ENCODE measurements around the gene CSPG4. TPM values are rescaled to one million over a fixed set of nuclear protein-coding genes. Genes with fewer than 3 reads are reported as not detected.
A peak's percentile ranks its signal among the peaks of the same experiment; 100 is the strongest.

Gene CSPG4
- total RNA-seq, 1 donor from 2014 or later: 21.3 TPM

- intact Hi-C loops (cut with DNase I): no loop called here
- DNase-seq (ENCODE audit: low spot score): no peak
Measured at GRCh38 chr15:75659141-75659771, 53.4 kb downstream of the CSPG4 start.

GRCh38 chr15:75656813-75657212, 55.8 kb downstream of the CSPG4 start:
- intact Hi-C loops (cut with DNase I): no loop called here
- no peak for DNase-seq (ENCODE audit: low spot score)

- peak; percentile 53 for DNase-seq (ENCODE audit: low spot score)
- intact Hi-C loops (cut with DNase I): no loop called here
Measured at GRCh38 chr15:75656331-75656730, 56.3 kb downstream of the CSPG4 start.

DNA sequence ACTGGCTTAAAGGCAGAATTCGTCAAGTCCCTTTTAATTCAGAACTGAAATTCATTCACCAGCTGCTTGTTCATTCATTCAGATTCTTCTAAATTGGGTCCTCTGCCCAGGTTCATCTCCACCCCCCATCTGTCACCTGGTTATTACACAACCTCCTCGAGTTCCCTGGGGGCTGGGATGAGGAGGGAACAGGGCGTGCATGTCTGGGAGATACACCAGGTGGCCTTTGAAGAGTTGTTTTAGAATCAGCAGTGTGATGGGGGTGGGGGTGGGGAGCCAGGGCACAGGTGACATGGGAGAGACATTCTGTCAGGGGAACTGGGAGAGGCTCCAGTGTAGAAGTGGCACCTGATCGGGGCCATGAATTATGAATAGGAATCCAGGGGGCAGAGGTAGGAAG, 56.7 kb downstream of the CSPG4 start:
- intact Hi-C loops (cut with DNase I): no loop called here
- no peak for DNase-seq (ENCODE audit: low spot score)

DNA sequence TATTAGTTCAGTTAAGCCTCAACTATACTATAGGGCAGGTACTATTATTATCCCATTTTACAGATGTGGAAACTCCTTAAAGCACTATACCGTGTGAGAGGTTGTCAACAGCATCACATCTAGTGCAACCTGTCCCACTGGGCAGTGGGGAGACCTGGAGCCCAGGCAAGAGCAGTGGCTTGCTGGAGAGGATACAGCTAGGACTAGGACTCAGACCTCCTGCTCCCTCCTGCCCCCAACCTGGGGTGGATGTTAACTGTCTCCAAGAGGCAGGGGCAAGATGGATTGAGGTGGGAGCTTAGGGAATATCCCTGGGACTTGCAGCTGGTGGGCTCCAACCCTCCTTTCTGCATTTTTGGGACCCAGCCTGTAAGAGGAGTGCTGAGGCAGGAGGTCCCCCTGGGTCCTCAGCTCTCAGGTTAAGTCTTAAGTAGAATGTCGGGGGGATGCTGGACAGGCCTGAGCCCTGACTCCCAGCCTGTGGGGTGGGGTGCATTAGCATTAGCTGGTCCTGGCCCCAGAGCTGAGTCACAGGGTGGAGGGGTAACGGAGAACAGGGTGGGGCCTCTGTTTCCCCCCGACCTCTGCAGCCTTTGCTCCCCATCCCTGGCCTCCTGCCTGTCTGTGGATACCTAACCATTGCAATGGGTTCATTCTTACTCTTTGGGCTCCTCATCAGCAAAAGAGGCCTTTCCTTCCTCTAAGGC, 58.3 kb downstream of the CSPG4 start:
- DNase-seq (ENCODE audit: low spot score): no peak
- intact Hi-C loops (cut with DNase I): no loop called here

DNA sequence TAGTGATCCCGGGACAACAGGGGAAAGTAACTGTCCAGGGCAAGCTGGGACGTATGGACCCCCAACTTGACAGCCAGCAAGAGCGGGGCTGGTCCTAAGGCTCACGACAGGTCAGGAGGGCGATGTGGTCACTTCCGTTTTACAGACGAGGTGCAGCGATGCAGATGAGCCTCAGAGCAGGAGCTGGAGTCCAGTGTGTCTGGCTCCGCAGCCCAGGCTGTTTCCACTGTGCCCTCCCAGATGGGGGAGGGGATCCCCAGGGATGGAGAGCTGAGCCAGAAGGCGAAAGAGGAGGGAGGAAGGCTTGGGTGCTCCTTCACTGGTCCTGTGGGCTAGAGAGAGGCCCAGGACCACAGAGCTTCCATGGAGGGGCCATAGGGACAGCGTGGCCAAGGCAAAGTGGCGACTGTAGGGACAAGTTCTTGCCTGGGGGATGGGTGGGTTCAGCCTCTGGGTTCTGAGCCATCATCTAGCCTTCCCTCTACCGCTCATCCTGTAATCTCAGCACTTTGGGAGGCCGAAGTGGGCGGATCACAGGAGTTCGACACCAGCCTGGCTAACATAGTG, 59.2 kb downstream of the CSPG4 start:
- no peak for DNase-seq (ENCODE audit: low spot score)
- intact Hi-C loops (cut with DNase I): no loop called here

- intact Hi-C loops (cut with DNase I): no loop called here
- DNase-seq (ENCODE audit: low spot score): no peak
Measured at GRCh38 chr15:75651810-75652543, 60.7 kb downstream of the CSPG4 start.

GRCh38 chr15:75650908-75651809, 61.5 kb downstream of the CSPG4 start:
- DNase-seq (ENCODE audit: low spot score): no peak
- intact Hi-C loops (cut with DNase I): no loop called here

DNA sequence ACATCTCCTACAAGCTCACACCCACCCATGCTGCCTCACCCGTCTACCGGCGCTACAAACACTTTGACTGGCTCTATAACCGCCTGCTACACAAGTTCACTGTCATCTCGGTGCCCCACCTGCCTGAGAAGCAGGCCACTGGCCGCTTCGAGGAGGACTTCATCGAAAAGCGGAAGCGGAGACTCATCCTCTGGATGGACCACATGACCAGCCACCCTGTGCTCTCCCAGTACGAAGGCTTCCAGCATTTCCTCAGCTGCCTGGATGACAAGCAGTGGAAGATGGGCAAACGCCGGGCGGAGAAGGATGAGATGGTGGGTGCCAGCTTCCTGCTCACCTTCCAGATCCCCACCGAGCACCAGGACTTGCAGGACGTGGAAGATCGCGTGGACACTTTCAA, 62.8 kb downstream of the CSPG4 start:
- intact Hi-C loops (cut with DNase I): loop anchor here (5.0 kb wide), 1 partner anchor 198 kb away; the partner anchor contains the start of gene SIN3A
- DNase-seq (ENCODE audit: low spot score): no peak

GRCh38 chr15:75649045-75649761, 63.4 kb downstream of the CSPG4 start:
- intact Hi-C loops (cut with DNase I): loop anchor here (5.0 kb wide), 1 partner anchor 197 kb away; the partner anchor contains the start of gene SIN3A
- DNase-seq (ENCODE audit: low spot score): no peak

GRCh38 chr15:75648156-75649000, 64.3 kb downstream of the CSPG4 start:
- DNase-seq (ENCODE audit: low spot score): no peak
- intact Hi-C loops (cut with DNase I): loop anchor here (5.0 kb wide), 1 partner anchor 196 kb away; the partner anchor contains the start of gene SIN3A

DNA sequence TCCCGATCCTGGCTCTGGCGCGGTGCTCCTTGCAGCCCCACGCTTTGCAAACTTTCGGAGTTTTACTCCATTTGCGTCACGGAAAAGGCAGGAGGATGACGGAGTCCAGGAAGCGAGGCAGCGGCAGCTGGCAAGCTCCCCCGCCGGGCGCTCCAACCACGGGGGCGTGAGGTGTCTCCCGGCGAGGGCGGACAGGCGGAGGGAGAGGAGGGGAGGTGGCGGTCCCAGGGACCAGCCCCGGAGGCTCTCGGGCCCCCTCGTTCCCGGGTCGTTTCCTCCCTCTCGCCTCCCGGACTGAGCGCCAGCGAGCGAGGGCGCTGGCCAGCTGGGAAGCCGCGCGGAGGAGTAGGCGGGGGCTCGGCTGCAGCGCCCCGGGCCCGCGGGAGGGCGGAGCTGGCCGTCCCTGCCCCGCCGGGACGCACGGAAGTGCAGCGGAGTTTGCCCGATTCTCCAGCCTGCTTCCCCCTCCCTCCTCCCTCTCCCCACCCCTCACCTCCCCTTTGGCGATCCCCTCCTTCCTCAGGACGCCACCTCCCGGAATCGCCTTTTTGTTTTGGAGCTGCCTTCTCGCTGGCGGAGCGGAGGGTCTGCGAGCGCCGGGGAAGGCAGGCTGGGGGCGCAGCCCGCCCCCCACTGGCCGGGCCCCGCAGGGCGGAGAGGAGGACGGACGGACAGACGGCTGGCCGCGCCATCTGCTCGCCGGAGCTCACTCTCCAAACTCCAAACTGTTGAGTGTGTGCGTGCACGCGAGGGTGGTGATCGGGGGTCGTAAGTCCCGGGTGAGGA, 65.1 kb downstream of the CSPG4 start, which contains the start of gene SNX33:
TSS of gene SNX33 (plus strand) at position 543 of the 786 bp plus-strand sequence. CDS start 1,191 bp downstream, outside the sequence.
- peak; percentile 90 for DNase-seq (ENCODE audit: low spot score)
- intact Hi-C loops (cut with DNase I): loop anchor here (5.0 kb wide), 1 partner anchor 195 kb away; the partner anchor contains the start of gene SIN3A

DNA sequence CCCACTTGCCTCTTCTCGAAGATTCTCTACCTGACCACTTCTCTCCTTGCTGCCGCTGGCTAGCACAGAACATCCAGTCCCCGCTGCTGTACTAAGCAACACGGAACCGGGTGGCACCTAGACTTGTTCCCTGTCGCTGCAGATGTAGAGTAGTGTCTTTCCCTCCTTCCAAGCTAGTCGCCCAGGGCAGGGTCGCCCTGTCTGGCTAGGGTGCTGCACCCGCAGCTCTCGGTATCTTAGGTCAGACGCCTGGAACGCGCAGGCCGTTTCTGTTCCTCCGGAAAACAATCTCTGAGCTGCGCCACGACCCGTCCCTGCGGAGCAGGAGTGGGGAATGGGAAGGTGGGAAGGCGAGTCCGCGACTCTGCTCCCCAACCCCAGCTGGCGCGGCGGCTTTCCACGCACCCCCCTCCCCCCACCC, 65.7 kb downstream of the CSPG4 start:
- intact Hi-C loops (cut with DNase I): loop anchor here (5.0 kb wide), 1 partner anchor 195 kb away; the partner anchor contains the start of gene SIN3A
- DNase-seq (ENCODE audit: low spot score): no peak

DNA sequence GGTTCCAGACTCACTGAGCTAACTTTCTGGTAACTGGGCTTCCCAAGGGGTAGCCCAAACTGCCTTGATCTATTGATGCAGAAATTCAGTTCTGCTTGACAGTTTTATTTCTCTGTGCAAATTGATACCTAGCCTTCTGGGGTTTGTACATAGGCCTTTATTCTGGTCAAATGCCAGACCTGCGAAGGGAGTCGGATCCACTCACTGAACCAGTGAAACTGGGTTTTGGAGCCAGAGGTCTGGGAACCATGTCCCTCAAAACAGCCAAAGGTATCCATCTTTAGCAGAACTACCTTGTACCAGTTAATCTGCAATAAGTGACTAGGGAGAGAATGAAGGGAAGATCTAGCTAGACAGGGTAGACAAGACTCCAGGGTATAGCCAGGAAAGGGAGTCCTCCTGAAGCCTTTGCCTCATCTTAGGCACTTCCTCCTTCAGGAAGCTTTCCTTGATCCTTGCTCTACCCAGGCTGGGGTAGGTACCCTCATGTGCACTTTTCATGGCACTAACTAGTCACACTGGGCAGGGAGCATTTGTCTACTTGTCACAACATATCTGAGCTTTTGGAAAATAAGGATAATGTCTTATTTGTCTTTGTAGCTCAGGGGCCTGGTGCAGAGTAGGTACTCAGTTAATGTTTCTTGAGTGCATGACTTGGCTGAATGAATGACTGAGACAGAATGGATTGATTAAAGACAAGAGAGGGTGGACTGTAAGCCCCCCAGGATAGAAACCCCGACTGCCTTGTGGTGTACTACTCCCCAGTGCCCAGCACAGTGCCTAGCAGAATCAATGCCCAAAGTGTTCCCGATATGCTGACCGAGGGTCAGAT, 66.3 kb downstream of the CSPG4 start:
- no peak for DNase-seq (ENCODE audit: low spot score)
- intact Hi-C loops (cut with DNase I): loop anchor here (5.0 kb wide), 1 partner anchor 194 kb away; the partner anchor contains the start of gene SIN3A

GRCh38 chr15:75644376-75644775, 68.3 kb downstream of the CSPG4 start:
- no peak for DNase-seq (ENCODE audit: low spot score)
- intact Hi-C loops (cut with DNase I): no loop called here

DNA sequence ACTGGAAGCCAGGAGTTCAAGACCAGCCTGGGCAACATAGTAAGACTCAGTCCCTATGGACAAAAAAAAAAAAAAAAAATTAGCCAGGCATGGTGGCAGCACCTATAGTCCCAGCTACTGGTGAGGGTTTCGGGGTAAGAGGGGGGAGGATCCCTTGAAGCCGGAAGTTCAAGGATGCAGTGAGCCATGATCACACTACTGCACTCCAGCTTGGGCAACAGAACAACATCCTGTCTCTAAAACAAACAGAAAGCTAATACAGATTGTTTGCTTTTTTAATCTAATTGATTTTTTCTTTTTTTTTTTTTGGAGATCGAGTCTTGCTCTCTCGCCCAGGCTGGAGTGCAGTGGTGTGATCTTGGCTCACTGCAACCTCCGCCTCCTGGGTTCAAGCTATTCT, 71.0 kb downstream of the CSPG4 start:
- no peak for DNase-seq (ENCODE audit: low spot score)
- intact Hi-C loops (cut with DNase I): no loop called here
